NCI-H2029 treated with DMSO at 0.1 percent for 48 hours (cell line): ENCODE measurements around the gene ISLR.

Experiments
- DNase-seq: peaks from one replicate; lab custom pipeline; 2025; lab: John Stamatoyannopoulos, UW

The ISLR gene

DNA sequence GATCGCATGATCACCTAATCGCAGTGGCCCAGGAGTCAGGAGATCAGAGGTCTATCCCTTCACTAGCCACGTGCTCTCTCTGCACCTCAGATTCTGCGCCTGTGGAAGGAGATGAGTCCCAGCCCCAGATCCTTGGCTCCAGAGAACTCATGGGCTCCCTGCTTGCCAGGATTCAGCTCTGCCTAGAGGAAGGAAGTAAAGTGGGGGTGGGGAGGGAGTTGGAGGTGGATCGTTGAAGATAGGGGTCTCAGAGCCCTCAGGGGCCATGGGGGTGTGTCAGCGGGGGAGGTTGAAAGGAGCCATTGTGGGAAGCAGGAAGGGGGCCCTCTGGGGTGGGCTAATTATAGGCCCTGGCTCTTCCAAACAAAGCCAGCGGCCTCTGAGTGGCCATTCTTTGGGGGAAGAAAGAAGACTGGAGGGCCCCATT lies 40.4 kb downstream of the ISLR start:
- DNase-seq: no peak

DNA sequence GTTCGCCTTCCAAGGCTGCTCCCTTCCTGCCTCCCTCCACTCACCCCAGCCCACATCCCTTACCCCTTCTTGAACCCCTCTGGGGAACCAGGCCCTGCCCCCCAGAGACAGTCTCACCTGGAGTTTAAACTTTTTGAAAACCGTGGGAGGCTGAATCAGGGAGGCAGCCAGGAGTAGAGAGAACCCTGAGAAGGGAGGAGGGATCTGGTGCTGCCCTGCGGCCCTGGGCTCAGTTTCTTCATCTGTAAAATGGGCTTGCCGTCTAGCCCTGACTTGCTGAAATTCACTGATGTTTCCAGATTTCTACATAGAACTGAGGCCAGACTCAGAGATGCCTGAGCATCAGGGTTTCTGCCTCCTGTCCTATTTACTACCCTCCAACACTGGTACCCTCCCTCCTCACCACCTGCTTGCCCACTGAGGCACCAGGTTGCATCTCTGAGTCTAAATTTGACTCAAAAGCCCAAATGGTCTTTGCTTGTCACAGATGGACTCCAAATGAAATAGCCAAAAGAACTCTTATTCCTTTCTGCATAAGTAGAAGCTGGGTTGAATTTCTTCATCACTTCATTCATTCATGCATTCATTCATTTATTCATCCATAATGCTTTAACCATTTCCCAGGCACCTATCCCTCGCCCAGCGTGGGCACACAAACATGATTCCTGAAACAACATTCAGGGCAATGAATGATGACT lies 41.0 kb downstream of the ISLR start:
- DNase-seq: no peak

DNA sequence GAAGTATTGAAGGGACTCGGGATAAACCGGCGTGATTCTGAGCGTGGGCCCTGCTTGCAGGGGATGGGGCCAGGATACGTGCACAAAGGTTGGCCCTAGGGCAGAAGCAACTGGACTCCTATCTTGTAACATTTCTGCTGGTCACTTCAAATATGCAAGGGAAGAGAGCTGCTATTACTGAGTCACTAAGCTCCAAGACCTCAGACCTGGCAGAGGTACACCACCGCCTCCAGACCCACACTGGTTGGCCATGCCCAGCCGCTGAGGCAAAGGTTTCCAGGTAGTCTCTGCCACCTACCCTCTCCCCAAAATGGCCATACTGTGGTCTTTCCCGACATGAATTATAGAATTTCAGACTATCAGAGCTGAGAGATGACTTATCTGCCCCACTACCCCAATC lies 42.4 kb downstream of the ISLR start:
- no peak for DNase-seq

DNA sequence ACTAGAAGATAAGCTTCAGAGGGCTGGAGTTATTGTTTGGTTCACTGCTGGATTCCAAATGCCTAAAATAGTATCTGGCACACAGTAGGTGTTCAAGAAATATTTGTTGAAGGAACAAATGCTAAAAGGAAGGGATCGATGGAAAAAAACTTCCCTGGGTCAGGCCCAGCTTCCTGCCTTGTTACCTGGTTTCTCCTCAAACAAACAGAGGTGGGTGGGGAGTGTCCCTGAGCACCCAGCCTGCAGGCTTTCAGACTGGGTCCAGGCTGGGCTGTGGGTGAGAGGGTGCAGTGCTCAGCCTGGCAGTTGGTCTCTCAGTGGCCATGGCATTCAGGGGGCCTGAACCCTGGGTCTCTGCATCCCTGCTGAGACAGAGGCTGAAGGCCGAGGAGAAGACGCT lies 43.4 kb downstream of the ISLR start:
- DNase-seq: no peak

DNA sequence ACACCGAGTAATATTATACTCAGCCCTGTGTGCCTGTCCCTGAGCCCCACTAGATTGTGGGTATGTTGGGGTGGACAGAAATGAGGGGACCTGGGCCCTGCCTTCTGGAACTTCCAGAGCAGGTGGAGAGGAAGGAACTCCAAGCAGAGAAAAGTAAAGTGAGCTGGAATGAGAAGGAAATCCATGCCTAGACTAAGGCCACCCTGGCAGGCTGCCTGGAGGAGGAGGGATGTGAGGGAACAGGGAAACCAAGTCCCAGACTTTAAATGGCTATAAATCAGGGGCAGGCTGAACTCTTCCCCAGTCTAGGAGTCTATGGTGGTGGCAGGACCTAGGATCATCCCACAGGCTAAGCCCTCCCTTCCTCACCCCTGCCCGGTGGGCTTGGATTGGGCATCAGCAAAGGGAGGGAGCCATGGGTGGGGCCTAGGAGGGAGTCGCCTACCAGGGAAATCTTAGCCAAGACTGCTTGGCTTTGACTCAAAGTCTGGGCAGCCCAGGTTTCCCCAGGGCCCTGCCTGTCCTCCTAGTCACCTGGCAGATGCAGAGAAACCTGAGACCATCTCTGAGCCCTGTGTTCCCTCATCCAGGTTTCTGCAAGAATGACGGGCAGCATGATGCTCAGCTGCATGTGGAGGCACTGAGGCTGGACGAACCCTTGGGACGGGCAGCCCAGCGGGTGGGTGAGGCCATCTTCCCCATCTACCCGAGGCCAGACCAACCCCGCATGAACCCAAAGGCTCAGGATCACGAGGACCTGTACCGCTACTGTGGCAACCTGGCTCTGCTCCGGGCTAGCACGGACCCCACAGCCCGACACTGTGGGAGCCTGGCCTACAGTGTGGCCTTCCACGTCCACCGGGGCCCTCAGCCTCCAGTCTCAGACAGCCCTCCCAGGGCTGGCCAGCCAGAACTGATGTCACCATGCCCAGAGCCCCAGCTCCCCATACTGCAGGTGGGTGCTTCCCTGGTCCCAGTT lies 44.7 kb downstream of the ISLR start:
- DNase-seq: no peak

DNA sequence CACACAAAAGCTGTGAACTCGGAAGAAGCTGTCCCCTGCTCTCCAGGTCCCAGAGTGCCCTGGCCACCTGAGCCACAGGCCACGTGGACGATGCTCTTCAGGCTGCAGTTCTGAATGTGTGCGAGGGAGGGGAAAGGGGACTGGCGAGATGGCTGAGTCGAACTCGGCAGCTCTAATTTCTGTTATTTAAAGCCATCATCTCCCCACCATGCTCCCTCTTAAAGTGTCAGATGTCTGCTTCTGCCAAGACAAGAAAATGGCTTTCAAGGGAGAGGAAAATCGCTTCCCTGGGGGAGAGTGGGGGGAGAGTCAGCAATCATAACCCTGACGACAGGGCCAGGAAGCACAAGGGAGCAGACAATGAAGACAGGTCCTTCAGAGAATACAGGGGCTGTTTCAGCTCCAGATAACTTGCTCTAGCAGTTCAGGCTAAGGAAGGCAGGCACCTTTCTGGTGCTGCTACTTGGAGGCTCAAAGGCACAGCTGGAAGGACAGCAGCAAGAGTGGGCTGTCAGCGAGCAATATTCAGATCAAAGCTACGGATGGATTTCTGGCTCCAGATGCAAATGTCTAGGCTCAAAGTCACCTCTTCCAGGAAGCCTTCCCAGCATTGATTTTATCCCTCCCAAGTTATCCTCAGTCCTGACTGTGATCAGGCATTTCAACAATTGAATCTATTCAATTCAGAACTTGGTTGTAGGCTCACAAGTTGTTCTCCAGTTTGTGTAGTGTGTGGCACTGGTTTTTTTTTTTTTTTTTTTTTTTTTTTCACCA lies 47.2 kb downstream of the ISLR start:
- no peak for DNase-seq

DNA sequence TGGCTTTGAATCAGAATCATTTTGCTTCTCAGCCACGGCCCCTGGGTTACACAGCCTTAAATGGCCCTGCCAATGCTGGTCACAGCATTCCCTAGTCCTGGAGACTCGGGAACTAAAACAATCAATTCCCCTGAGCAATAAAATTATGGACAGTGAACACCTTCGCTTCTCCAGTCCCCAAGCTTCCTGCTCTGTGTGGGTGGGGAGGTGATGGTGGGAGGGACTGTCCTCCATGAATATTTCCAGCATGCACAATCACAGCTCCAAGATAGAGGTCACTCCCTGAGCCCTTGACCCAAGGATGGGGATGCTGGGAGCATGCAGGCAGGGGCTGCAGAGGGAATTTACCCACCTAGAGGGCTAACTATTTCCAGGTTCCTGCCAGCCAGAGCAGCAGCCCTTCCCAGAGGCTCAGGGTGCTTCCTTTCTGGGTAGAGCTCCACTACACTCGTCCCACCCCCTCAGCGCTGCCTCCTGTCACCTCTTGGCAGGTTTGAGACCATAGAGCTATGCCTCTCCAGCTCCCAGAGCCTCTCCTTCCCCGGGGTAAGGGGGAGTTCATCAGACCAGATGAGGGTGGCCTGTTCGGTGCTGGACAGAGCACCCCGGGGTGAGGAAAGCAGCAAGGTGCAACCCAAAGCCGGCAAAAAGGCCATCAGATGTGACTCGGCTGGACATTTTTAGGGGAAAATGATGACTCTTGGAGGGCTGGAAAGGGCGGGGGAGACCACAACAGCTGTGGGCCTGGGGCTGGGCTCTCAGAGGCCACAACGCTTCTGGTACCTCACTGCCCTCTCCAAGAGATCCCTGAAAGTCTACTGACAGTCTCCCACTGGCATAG lies 48.1 kb downstream of the ISLR start:
- DNase-seq: no peak

DNA sequence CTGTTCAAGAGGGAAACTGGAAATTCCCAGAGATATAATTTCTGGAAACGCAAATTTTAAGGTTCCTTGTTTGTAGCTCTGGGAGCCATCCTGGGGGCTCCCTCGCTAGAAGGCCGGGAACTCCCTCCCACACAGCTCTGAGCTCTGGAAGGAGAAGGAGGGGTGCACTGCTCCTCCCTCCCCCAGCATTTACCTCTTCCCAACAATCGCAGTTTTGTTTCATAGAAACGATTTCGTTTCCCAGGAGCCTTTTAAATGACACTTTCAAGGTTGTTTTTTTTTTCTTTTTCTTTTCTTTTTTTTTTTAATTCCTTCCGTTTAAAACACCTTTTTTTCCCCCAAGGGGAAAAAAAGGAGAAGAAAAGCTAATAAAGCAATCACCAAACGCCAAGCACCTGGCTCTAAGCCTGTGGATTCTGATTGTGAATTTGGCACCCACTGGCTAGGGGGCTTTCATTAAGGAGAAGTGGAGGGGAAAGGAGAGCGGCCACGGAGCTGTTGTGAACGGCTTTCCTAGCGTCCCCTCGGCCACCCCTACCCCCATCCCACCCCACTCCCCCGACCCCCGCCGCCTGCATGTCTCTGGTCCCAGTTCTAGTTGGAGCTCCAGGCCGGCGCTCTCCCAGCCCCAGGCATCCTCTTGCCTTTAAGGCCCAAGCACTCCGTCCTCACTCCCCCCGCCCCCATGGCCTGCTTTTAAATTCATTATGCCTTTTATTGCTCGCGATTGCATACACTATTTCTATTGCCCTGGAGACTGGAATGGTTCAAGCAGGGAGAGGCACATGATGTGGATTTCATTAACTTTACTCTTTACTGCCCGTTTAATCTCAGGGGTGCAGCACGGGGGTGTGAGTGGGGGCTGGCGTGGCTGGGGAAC lies 49.0 kb downstream of the ISLR start:
- no peak for DNase-seq

DNA sequence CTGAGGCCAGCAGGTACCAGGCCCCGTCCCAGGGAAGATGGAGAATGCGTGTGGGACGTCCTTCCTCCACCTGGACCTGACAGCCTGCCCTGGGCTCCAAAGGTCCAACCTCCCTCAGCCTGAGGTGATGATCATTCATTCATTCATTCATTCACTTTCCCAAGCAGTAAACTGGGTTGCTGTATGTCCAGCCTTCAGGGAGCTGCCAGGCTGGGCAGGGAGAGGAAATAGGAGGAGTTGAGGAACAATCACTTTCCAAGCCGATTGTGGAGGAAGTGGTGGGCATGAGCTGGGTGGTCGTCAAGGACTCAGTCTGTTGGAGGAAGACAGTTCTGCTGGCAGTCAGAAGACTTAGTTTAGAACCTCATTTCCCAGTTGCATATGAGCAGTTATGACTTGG lies 52.4 kb downstream of the ISLR start:
- no peak for DNase-seq
